GM23338 (cell line): Measurements from ENCODE around the gene MCC. TPM values are rescaled to one million over a fixed set of nuclear protein-coding genes. Genes with fewer than 3 reads are reported as not detected.

Experiments
- ATAC-seq: fragments of 200-7000 bp; cut with Tn5 transposase; 3 replicates; pipeline ENCODE4 v1.9.1; 2020
- DNase-seq: peaks from one replicate; pipeline ENCODE4 v3.0.0-alpha.2; 2015; ENCODE audit warnings: low spot score
- H2AFZ ChIP-seq: fragments of 200-600 bp; sonication (generic); 2 replicates; pipeline ENCODE4 v1.8.0; 2016; ENCODE audit warnings: antibody characterized with exemption, mild to moderate bottlenecking, moderate library complexity
- H3F3A ChIP-seq: fragments of 200-600 bp; sonication (generic); replicated peaks from 2 replicates; pipeline ENCODE4 v1.8.0; 2017; ENCODE audit warnings: antibody characterized with exemption, mixed run types, low read depth
- H3K27ac ChIP-seq: fragments of 200-600 bp; sonication (generic); 2 replicates; pipeline ENCODE4 v1.6.1; 2016; ENCODE audit warnings: low read depth
- H3K27me3 ChIP-seq: fragments of 200-600 bp; sonication (generic); 2 replicates; pipeline ENCODE4 v1.8.0; 2016; ENCODE audit warnings: mild to moderate bottlenecking, mixed run types, moderate library complexity; ENCODE audit not compliant: insufficient read depth
- H3K36me3 ChIP-seq: fragments of 200-600 bp; sonication (generic); 2 replicates; pipeline ENCODE4 v1.8.0; 2016; ENCODE audit warnings: mild to moderate bottlenecking; ENCODE audit not compliant: insufficient read depth
- H3K4me1 ChIP-seq: fragments of 200-600 bp; sonication (generic); 2 replicates; pipeline ENCODE4 v1.8.0; 2016; ENCODE audit warnings: mild to moderate bottlenecking, moderate library complexity; ENCODE audit not compliant: insufficient read depth
- H3K4me2 ChIP-seq: fragments of 200-600 bp; sonication (generic); 2 replicates; pipeline ENCODE4 v1.7.1; 2017; ENCODE audit warnings: mixed run types
- H3K4me3 ChIP-seq: fragments of 200-600 bp; sonication (generic); 2 replicates; pipeline ENCODE4 v1.6.1; 2016; ENCODE audit warnings: mixed run types
- H3K79me2 ChIP-seq: fragments of 200-600 bp; sonication (generic); replicated peaks from 2 replicates; pipeline ENCODE4 v1.8.0; 2017; ENCODE audit warnings: mild to moderate bottlenecking; ENCODE audit not compliant: insufficient read depth
- H3K9me2 ChIP-seq: fragments of 200-600 bp; sonication (generic); 2 replicates; pipeline ENCODE4 v1.8.0; 2017; ENCODE audit not compliant: insufficient read depth
- H4K20me1 ChIP-seq: fragments of 200-600 bp; sonication (generic); replicated peaks from 2 replicates; pipeline ENCODE4 v1.8.0; 2017; ENCODE audit warnings: mild to moderate bottlenecking; ENCODE audit not compliant: insufficient read depth
- H3K27ac Mint-ChIP-seq: 2 replicates; pipeline ENCODE4 v1.8.0; 2020; ENCODE audit warnings: inconsistent platforms, mild to moderate bottlenecking, moderate library complexity, mixed read lengths
- H3K27me3 Mint-ChIP-seq: 3 replicates; pipeline ENCODE4 v1.8.0; 2022; ENCODE audit warnings: low read depth, mild to moderate bottlenecking, moderate library complexity, mixed read lengths, inconsistent platforms; ENCODE audit not compliant: insufficient read depth, poor library complexity
- H3K36me3 Mint-ChIP-seq: 3 replicates; pipeline ENCODE4 v1.8.0; 2021; ENCODE audit warnings: low read depth, mild to moderate bottlenecking, inconsistent platforms, moderate library complexity, mixed read lengths
- H3K4me1 Mint-ChIP-seq: 3 replicates; pipeline ENCODE4 v1.8.0; 2020; ENCODE audit warnings: mild to moderate bottlenecking, inconsistent platforms, mixed read lengths
- H3K4me3 Mint-ChIP-seq: 3 replicates; pipeline ENCODE4 v1.8.0; 2021; ENCODE audit warnings: moderate library complexity, mild to moderate bottlenecking, inconsistent platforms, mixed read lengths
- H3K9me3 Mint-ChIP-seq: 3 replicates; pipeline ENCODE4 v1.8.0; 2020; ENCODE audit warnings: moderate library complexity, mild to moderate bottlenecking, inconsistent platforms, mixed read lengths
- CREB1 ChIP-seq: fragments of 250-450 bp; sonication (Bioruptor Pico); IDR thresholded peaks from 2 replicates; pipeline ENCODE4 v1.5.0; 2020; ENCODE audit warnings: low read depth, mild to moderate bottlenecking, moderate library complexity
- EZH2 ChIP-seq: fragments of 200-600 bp; sonication (generic); IDR thresholded peaks from one replicate; pipeline ENCODE4 v1.8.0; 2017; ENCODE audit warnings: antibody characterized with exemption, mild to moderate bottlenecking, low read depth; ENCODE audit not compliant: unreplicated experiment
- EZH2phosphoT487 ChIP-seq: fragments of 200-600 bp; sonication (generic); IDR thresholded peaks from one replicate; pipeline ENCODE4 v1.8.1; 2018; ENCODE audit warnings: antibody characterized with exemption; ENCODE audit not compliant: unreplicated experiment
- JUNB ChIP-seq: IDR thresholded peaks from one replicate; pipeline ENCODE4 v1.6.1; 2016; ENCODE audit warnings: antibody characterized with exemption; ENCODE audit not compliant: unreplicated experiment
- NANOG ChIP-seq: IDR thresholded peaks from 2 replicates; pipeline ENCODE4 v1.6.1; 2016; ENCODE audit warnings: antibody characterized with exemption, borderline replicate concordance
- POLR2AphosphoS5 ChIP-seq: IDR thresholded peaks from 2 replicates; pipeline ENCODE4 v1.6.1; 2016; ENCODE audit warnings: antibody characterized with exemption, low read depth
- STAT1 ChIP-seq: IDR thresholded peaks from one replicate; pipeline ENCODE4 v1.6.1; 2016; ENCODE audit warnings: antibody characterized with exemption; ENCODE audit not compliant: unreplicated experiment
- ZNF114 ChIP-seq: fragments of 250-450 bp; sonication (Bioruptor Pico); IDR thresholded peaks from 2 replicates; pipeline ENCODE4 v1.5.0; 2020; ENCODE audit warnings: mild to moderate bottlenecking, moderate library complexity
- ZNF331 ChIP-seq: fragments of 250-450 bp; sonication (Bioruptor Pico); IDR thresholded peaks from 2 replicates; pipeline ENCODE4 v1.5.0; 2020; ENCODE audit warnings: low read depth, mild to moderate bottlenecking, moderate library complexity
- ZNF462 ChIP-seq: fragments of 250-450 bp; sonication (Bioruptor Pico); IDR thresholded peaks from 2 replicates; pipeline ENCODE4 v1.5.0; 2020; ENCODE audit warnings: mild to moderate bottlenecking, moderate library complexity
- polyA plus RNA-seq: library from polyadenylated mRNA; unstranded; fragments of >200 nt; fragmentation: Nextera tagmentation; extraction: Ambion mirVana; gene quantifications from 2 replicates; pipeline ENCODE4 v1.2.1, GENCODE V29; 2016
- total RNA-seq: library from RNA; depleted of rRNA; stranded (reverse); fragments of >200 nt; shearing (Covaris generic); gene quantifications from 2 replicates; pipeline ENCODE4 v1.2.3, GENCODE V29; 2014
- TF ChIP-seq, protein P1 (sequence below), 2 experiments: fragments of 200-600 bp in 1 of 2; sonication (generic) in 1 of 2; conservative IDR thresholded peaks; 2 replicates each; pipeline versions ENCODE4 v1.5.1 to v1.6.1; 2016 to 2017; ENCODE audit warnings: antibody characterized with exemption in 2 of 2, low read depth in 2 of 2, mild to moderate bottlenecking in 2 of 2, moderate library complexity in 1 of 2
- TF ChIP-seq, protein P2 (sequence below): IDR thresholded peaks from one replicate; pipeline ENCODE4 v1.6.1; 2018; ENCODE audit warnings: antibody characterized with exemption; ENCODE audit not compliant: unreplicated experiment
- TF ChIP-seq, protein P3 (sequence below): IDR thresholded peaks from 2 replicates; pipeline ENCODE4 v1.6.1; 2016; ENCODE audit warnings: antibody characterized with exemption

Gene MCC
- total and polyA plus RNA-seq, 2 experiments from 2014 or later = 3.8 to 10.1 TPM

GRCh38 chr5:113480243-113480642, 8.0 kb downstream of the MCC start:
- peaks cover 2% of the 10 kb centered on the region for H3K27me3 Mint-ChIP-seq
- Histone ChIP-seq H4K20me1 (no peaks in the 10 kb centered on the region; the same call in 1 of the 2 replicates), H3K79me2 (no peaks in the 10 kb centered on the region), H3K4me1 (peaks cover 9% of the 10 kb centered on the region), H3K27me3 (no peaks in the 10 kb centered on the region), H3K9me2 (no peaks in the 10 kb centered on the region), H2AFZ (no peak overlapping the region), H3K36me3 (no peaks in the 10 kb centered on the region), H3F3A (no peaks in the 10 kb centered on the region), H3K4me3 (no peak overlapping the region), H3K4me2 (no peak overlapping the region), H3K27ac (no peak overlapping the region)
- TF ChIP-seq ZNF114 (CRISPR knock-in tag) = no peak
- no peak for TF ChIP-seq ZNF462
- TF ChIP-seq EZH2phosphoT487 = no peak
- TF ChIP-seq CREB1 (CRISPR knock-in tag) = no peak
- no peak for TF ChIP-seq ZNF331
- no peak for TF ChIP-seq EZH2
- no peak for TF ChIP-seq STAT1
- TF ChIP-seq, protein P1, sequence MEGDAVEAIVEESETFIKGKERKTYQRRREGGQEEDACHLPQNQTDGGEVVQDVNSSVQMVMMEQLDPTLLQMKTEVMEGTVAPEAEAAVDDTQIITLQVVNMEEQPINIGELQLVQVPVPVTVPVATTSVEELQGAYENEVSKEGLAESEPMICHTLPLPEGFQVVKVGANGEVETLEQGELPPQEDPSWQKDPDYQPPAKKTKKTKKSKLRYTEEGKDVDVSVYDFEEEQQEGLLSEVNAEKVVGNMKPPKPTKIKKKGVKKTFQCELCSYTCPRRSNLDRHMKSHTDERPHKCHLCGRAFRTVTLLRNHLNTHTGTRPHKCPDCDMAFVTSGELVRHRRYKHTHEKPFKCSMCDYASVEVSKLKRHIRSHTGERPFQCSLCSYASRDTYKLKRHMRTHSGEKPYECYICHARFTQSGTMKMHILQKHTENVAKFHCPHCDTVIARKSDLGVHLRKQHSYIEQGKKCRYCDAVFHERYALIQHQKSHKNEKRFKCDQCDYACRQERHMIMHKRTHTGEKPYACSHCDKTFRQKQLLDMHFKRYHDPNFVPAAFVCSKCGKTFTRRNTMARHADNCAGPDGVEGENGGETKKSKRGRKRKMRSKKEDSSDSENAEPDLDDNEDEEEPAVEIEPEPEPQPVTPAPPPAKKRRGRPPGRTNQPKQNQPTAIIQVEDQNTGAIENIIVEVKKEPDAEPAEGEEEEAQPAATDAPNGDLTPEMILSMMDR (conservative IDR thresholded peaks at IDR 0.05; ENCODE audit: low read depth in 2 of 2) = no peak
- no peak for TF ChIP-seq NANOG
- TF ChIP-seq JUNB = no peak
- TF ChIP-seq, protein P2, sequence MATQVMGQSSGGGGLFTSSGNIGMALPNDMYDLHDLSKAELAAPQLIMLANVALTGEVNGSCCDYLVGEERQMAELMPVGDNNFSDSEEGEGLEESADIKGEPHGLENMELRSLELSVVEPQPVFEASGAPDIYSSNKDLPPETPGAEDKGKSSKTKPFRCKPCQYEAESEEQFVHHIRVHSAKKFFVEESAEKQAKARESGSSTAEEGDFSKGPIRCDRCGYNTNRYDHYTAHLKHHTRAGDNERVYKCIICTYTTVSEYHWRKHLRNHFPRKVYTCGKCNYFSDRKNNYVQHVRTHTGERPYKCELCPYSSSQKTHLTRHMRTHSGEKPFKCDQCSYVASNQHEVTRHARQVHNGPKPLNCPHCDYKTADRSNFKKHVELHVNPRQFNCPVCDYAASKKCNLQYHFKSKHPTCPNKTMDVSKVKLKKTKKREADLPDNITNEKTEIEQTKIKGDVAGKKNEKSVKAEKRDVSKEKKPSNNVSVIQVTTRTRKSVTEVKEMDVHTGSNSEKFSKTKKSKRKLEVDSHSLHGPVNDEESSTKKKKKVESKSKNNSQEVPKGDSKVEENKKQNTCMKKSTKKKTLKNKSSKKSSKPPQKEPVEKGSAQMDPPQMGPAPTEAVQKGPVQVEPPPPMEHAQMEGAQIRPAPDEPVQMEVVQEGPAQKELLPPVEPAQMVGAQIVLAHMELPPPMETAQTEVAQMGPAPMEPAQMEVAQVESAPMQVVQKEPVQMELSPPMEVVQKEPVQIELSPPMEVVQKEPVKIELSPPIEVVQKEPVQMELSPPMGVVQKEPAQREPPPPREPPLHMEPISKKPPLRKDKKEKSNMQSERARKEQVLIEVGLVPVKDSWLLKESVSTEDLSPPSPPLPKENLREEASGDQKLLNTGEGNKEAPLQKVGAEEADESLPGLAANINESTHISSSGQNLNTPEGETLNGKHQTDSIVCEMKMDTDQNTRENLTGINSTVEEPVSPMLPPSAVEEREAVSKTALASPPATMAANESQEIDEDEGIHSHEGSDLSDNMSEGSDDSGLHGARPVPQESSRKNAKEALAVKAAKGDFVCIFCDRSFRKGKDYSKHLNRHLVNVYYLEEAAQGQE = no peak
- TF ChIP-seq, protein P3, sequence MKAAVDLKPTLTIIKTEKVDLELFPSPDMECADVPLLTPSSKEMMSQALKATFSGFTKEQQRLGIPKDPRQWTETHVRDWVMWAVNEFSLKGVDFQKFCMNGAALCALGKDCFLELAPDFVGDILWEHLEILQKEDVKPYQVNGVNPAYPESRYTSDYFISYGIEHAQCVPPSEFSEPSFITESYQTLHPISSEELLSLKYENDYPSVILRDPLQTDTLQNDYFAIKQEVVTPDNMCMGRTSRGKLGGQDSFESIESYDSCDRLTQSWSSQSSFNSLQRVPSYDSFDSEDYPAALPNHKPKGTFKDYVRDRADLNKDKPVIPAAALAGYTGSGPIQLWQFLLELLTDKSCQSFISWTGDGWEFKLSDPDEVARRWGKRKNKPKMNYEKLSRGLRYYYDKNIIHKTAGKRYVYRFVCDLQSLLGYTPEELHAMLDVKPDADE = no peak
- TF ChIP-seq POLR2AphosphoS5 = no peak
- ATAC-seq (no peak), DNase-seq (no peak)
- H3K4me3 Mint-ChIP-seq = no peak overlapping the region
- peaks cover 13% of the 10 kb centered on the region for H3K4me1 Mint-ChIP-seq
- H3K36me3 Mint-ChIP-seq = peaks cover 5% of the 10 kb centered on the region; the same call in 1 of the 3 replicates
- peaks cover 6% of the 10 kb centered on the region; the same call in 1 of the 3 replicates for H3K9me3 Mint-ChIP-seq
- H3K27ac Mint-ChIP-seq = no peak overlapping the region
